ENCODE measurements around the gene GTF2A1L.

- no peak for TF ChIP-seq CTCF (conservative IDR thresholded peaks at IDR 0.05)
- TF ChIP-seq EZH2 (IDR thresholded peaks at IDR 0.05; ENCODE audit: low read depth), result no peak
These were observed 29.7 kb upstream of the GTF2A1L start for GRCh38 chr2:48587961-48588360.
